Prostate gland (tissue), 2 donors: Measurements from ENCODE around the gene SKOR1. TPM values are rescaled to one million over a fixed set of nuclear protein-coding genes. Genes with fewer than 3 reads are reported as not detected.

Source experiments
- DNase-seq: peaks from one replicate; pipeline ENCODE4 v3.0.0-alpha.2; 2019; ENCODE audit warnings: low spot score
- H3K27ac ChIP-seq, 2 donors: fragments of 200-600 bp; sonication (generic); 2 replicates each; pipeline ENCODE4 v1.5.1; 2017 to 2019
- H3K27me3 ChIP-seq: fragments of 200-600 bp; sonication (generic); replicated peaks from 2 replicates; pipeline ENCODE4 v1.5.1; 2019; ENCODE audit not compliant: insufficient read depth
- H3K36me3 ChIP-seq, 2 donors: fragments of 200-600 bp; sonication (generic); 1 replicate in 1 of 2; 2 replicates in 1 of 2; pipeline versions ENCODE4 v1.5.1 to v1.8.1; 2017 to 2019
- H3K4me1 ChIP-seq: fragments of 200-600 bp; sonication (generic); replicated peaks from 2 replicates; pipeline ENCODE4 v1.5.1; 2019
- H3K4me3 ChIP-seq, 2 donors: fragments of 200-600 bp; sonication (generic); 2 replicates each; pipeline ENCODE4 v1.5.1; 2017 to 2019
- H3K9me3 ChIP-seq: fragments of 200-600 bp; sonication (generic); 2 replicates; pipeline ENCODE4 v1.5.1; 2017
- CTCF ChIP-seq, 4 experiments: fragments of 200-600 bp in 2 of 4; fragments of 450-650 bp in 2 of 4; sonication (generic) in 2 of 4; IDR thresholded peaks; 1 replicate in 3 of 4; 2 replicates in 1 of 4; pipeline ENCODE4 v1.5.1; 2016 to 2019; ENCODE audit warnings: antibody characterized with exemption in 4 of 4, mild to moderate bottlenecking in 2 of 4, moderate library complexity in 2 of 4
- POLR2A ChIP-seq: fragments of 450-650 bp; IDR thresholded peaks from one replicate; pipeline ENCODE4 v1.6.1; 2016; ENCODE audit warnings: antibody characterized with exemption, mild to moderate bottlenecking
- POLR2AphosphoS5 ChIP-seq: sonication (generic); formaldehyde crosslinking; IDR thresholded peaks from one replicate; pipeline ENCODE4 v1.6.1; 2017; ENCODE audit warnings: antibody characterized with exemption
- WGBS: methylation state at CpG from one replicate; pipeline ENCODE4 v1.1.5; 2018; 5-methylcytosine and 5-hydroxymethylcytosine counted together
- intact Hi-C: fragments of 100-400 bp; cut with DNase I; formaldehyde crosslinking; loops from one replicate; pipeline ENCODE4 v1.14.2; 2022
- total RNA-seq, 2 donors: library from RNA; depleted of rRNA; stranded (reverse); fragments of >200 nt; gene quantifications; one replicate each; pipeline ENCODE4 v1.1.0, GENCODE V29; 2016

The SKOR1 gene
- total RNA-seq, 2 donors from 2014 or later: 0.59 to 1.7 TPM

GRCh38 chr15:67828969-67829646 is 3.8 kb downstream of the SKOR1 start:
- H3K27me3 ChIP-seq: peaks cover 68% of the 10 kb centered on the region
- intact Hi-C loops: no loop called here
- H3K9me3 ChIP-seq: no peaks in the 10 kb centered on the region
- 9% methylated on average over 53 of the region's 54 CpGs for WGBS
- H3K36me3 ChIP-seq: no peaks in the 10 kb centered on the region
- H3K27ac ChIP-seq: no peak overlapping the region
- no peak for DNase-seq
- TF ChIP-seq CTCF (IDR thresholded peaks at IDR 0.05): no peak
- TF ChIP-seq POLR2A: no peak
- TF ChIP-seq POLR2AphosphoS5: no peak
- H3K4me1 ChIP-seq: peaks cover 20% of the 10 kb centered on the region
- no peak overlapping the region for H3K4me3 ChIP-seq

GRCh38 chr15:67829647-67830504 is 4.6 kb downstream of the SKOR1 start:
- WGBS: 25% methylated on average over 67 of the region's 68 CpGs
- intact Hi-C loops: loop anchor here (2.0 to 10.0 kb wide), 2 partner anchors 285 to 373 kb away; partner anchors contain the start of gene MAP2K5
- TF ChIP-seq POLR2AphosphoS5: no peak
- TF ChIP-seq CTCF (IDR thresholded peaks at IDR 0.05): no peak
- no peak for TF ChIP-seq POLR2A

GRCh38 chr15:67831363-67831762 is 6.1 kb downstream of the SKOR1 start:
- intact Hi-C loops: loop anchor here (2.0 to 10.0 kb wide), 2 partner anchors 287 to 375 kb away; partner anchors contain the start of gene MAP2K5
- peaks cover 25% of the 10 kb centered on the region for H3K4me1 ChIP-seq
- H3K36me3 ChIP-seq: no peaks in the 10 kb centered on the region
- no peak overlapping the region for H3K4me3 ChIP-seq
- H3K27ac ChIP-seq: no peak overlapping the region
- TF ChIP-seq POLR2A (no peak), POLR2AphosphoS5 (no peak), CTCF (IDR thresholded peaks at IDR 0.05) (no peak)
- H3K9me3 ChIP-seq: no peaks in the 10 kb centered on the region
- no peak for DNase-seq
- H3K27me3 ChIP-seq: peaks cover 51% of the 10 kb centered on the region

More at GRCh38 chr15:67829647-67830504, 4.6 kb downstream of the SKOR1 start:
- Histone ChIP-seq H3K27me3 (peaks cover 62% of the 10 kb centered on the region), H3K4me3 (no peak overlapping the region), H3K27ac (no peak overlapping the region), H3K9me3 (no peaks in the 10 kb centered on the region), H3K4me1 (peaks cover 25% of the 10 kb centered on the region), H3K36me3 (no peaks in the 10 kb centered on the region)
- no peak for DNase-seq

- H3K27me3 ChIP-seq: peaks cover 44% of the 10 kb centered on the region
- no peak for DNase-seq
- no peak overlapping the region for H3K27ac ChIP-seq
- WGBS: 56% methylated on average over 9 of the region's 9 CpGs
- H3K9me3 ChIP-seq: no peaks in the 10 kb centered on the region
- H3K36me3 ChIP-seq: no peaks in the 10 kb centered on the region
- TF ChIP-seq POLR2A (no peak), POLR2AphosphoS5 (no peak), CTCF (IDR thresholded peaks at IDR 0.05) (no peak)
- no peak overlapping the region for H3K4me3 ChIP-seq
- intact Hi-C loops: loop anchor here (10.0 kb wide), 1 partner anchor 287 kb away; the partner anchor contains the start of gene MAP2K5
- H3K4me1 ChIP-seq: peaks cover 25% of the 10 kb centered on the region
These were observed 6.8 kb downstream of the SKOR1 start for GRCh38 chr15:67832031-67832551.
